Left lobe of liver (tissue), 2 donors: ENCODE data around the gene SS18L1. TPM values are rescaled to one million over a fixed set of nuclear protein-coding genes. Genes with fewer than 3 reads are reported as not detected.
"Not testable (repeated sequence)": the region's sequence is repeated elsewhere in the genome, so short reads cannot be mapped to it uniquely, and the experiment has no call there.

Source experiments
- ATAC-seq: fragments of 200-7000 bp; cut with Tn5 transposase; one replicate; pipeline ENCODE4 v1.9.1; 2020; ENCODE audit warnings: mild to moderate bottlenecking, moderate library complexity
- DNase-seq: peaks from one replicate; pipeline ENCODE4 v3.0.0-alpha.2; 2020; ENCODE audit warnings: low spot score
- total RNA-seq: library from RNA; stranded (reverse); gene quantifications from one replicate; pipeline ENCODE4 v1.2.1, GENCODE V29; 2021
- donor health status: DM: no; HTN: no; CAD: no; lungs with moderate emphysema.
- donor health status: DM: no; HTN: yes; CAD: no.

The SS18L1 gene, protein sequence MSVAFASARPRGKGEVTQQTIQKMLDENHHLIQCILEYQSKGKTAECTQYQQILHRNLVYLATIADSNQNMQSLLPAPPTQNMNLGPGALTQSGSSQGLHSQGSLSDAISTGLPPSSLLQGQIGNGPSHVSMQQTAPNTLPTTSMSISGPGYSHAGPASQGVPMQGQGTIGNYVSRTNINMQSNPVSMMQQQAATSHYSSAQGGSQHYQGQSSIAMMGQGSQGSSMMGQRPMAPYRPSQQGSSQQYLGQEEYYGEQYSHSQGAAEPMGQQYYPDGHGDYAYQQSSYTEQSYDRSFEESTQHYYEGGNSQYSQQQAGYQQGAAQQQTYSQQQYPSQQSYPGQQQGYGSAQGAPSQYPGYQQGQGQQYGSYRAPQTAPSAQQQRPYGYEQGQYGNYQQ
- total RNA-seq = 33.4 TPM

DNA sequence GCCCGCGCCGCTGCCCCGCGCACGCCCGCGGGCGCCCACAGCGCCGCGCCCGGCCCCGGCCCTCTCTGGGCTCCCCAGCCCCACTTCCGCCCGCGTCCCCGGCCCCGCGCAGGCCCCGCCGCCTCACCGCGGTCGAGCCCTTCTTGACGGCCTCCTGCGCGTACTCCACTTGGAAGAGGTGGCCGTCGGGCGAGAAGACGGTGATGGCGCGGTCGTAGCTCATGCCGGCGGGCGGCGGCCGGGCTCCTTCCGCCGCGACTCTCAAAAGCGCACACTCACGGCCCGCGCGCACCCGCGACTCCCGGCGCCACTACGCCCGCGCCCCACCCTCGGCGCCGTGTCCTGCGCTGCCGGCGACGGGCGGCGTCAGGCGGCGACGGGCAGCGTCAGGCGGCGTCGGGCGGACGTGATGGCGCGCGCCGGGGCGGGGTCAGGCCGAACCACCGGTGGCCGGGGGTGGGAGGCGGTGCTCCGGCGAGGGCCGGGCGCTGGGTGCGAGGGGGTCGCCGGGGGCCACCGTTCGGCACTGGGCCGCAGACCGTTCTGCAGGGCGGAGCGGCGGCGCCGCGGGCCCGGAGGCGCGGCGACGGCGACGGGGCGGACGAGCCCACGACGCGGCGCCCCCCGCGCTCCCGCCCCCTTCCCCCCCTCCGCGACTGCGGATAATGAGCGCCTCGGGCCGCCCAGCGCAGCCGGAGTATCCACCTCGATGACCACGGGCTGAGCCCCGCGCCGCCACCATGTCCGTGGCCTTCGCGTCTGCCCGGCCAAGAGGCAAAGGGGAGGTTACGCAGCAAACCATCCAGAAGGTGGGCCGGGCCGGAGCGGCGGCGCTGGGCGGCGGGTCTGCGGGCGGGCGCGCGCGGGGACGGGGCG lies at the start of gene SS18L1, which contains the start of gene PSMA7:
TSS of gene SS18L1 (plus strand) at position 689 of the 876 bp plus-strand sequence. CDS start at position 741, 52 bp downstream.
TSS of gene PSMA7 (minus strand) at position 314 of the 876 bp plus-strand sequence. CDS start at position 223, 91 bp downstream.
- DNase-seq (peak; percentile 89), ATAC-seq (peak; percentile 76)

DNA sequence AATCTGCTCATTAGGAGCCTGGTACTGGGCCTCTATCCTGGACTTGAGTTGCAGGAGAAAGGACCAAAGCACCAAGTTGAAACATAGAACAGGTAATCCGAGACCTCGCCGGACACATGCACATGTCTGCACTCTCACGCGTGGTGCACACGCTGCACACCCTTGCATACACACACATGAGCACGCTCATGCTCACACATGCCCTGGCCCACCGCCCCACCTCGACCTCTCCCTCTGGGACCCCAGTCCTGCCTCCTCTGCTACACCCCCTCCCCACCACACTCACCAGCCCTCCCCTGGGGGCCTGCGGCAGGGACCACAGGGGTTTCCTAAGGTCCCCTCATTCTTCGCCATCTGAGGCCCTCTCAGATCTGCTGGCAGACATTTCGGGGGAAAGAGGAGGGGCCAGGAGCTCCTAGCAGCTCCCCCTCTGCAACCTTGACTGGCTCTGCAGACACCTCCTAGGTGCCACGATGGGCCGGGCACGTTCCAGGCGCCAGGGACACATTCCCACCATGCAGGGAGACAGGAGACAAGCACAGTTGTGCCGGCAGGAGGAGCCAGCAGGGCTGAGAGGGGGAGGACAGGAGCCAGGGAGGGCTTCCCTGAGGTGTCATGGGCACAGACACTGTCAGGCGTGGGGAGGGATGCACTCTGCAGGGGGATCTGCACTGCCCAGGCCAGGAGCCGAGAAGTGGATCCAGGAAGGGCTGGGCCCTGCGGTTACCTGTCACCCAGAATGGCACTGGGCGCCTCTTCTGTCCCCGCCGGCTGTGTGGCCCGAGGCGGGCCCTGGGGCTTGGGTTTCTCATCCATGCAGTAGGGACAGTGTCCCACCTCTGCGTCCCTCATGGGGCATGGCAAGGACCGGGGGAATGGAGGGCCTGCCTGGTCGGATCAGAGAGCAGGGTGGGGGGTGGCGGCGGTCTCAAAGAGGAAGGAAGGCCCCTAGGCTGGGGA lies 46.9 kb upstream of the SS18L1 start:
- no peak for DNase-seq
- ATAC-seq = no peak

DNA sequence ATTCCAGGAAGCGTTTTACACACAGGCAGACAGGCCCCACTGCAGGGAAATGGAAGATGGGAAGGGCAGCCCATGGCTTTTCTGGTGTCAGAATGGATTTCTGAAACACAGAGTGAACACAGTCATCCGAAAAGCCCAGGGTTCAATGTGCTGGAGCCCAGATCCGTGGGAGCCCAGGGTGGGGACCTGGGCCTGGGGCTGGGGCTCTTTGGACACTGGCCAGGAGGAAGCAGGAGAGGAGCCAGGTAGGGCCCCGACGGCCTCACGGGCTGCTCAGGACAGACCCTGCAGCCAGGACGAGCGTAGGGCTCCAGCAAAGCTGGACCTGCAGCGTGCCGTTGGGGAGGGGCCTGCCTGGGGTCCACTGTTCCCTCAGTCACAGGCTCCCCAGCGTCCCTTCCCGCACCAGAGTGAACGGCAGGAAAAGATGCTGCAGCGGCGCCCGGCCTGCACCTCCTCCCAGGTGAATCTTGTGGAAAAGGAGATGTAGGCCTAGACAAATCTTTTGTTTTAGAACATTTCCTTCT lies 45.6 kb upstream of the SS18L1 start:
- no peak for DNase-seq
- no peak for ATAC-seq

DNA sequence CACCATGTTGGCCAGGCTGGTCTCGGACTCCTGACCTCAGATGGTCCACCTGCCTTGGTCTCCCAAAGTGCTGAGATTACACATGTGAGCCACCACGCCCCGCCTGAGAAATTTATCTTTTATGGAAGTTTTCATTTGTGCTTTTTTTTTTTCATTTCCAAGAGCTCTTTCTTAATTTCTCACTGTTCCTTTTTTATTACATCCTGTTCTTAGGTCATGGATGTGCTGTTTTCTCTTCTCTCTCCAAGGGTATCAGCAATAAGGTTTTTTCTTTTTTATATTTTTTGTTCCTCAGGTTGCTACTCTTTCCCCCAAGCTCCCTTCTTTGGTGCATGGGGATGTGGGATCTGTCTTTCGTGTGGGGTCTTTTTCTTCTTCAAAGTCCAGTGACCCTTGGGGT lies 42.5 kb upstream of the SS18L1 start:
- ATAC-seq (no peak), DNase-seq (no peak)

DNA sequence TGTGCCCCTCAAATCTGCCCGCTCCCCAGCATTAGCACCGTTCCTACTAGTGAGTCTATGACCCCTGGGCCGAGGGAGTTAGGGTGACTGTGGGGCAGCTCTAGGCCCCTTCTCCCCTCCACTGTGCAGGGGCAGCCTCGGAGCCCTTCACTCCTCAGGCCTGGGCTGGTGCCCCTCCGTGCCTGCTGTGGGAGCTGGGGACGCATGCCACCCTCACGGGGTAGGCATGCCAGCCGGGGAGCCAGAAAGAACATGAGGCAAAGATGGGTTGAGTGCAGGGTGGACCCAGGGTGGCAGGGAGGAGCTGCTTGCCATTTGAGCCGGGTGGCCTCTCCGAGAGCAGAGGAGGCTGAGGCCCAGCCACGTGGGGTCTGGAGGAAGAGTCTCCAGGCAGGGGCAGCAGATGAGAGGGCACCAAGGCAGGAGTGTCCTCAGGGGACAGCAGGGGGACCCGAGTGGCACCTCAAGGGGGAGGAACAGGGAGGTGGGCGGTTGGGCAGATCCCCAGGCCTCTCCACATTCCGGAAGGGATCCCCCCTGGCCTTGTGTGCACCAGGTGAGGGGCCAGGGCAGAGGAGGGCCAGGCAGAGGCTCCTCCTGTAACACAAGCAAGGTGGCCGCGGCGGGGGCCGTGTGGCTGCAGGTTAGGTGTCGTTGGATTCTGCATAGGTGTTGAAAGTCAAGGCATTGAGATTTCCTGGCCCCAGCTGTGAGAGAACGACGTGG lies 39.9 kb upstream of the SS18L1 start:
- ATAC-seq (no peak), DNase-seq (no peak)

DNA sequence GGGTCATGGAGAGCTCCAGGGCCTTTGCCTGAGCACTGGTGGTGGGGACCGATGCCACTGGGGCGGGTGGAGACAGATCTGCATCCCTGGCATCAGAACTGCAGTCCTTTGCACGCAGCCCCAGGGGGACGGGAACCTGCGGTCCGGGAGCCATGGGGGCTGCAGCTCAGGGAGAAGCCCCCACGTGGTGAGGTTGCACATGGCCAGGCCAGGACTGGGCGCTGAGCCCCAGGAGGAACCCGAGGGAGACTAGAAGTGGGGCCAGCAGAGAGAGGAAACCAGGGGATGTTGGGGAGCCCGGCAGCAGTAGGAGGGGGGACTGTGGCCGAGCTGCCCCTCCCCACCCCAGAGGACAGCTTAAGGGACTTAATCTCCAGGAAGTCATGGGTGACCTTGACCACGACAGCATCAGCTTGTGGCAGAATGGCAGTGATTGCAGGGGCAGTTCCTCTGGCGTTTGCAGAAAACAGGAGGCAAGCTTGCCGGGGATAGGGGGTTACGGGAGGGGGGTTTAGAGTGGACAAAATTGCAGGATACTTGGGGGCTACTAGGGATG lies 39.3 kb upstream of the SS18L1 start:
- ATAC-seq = no peak
- no peak for DNase-seq

DNA sequence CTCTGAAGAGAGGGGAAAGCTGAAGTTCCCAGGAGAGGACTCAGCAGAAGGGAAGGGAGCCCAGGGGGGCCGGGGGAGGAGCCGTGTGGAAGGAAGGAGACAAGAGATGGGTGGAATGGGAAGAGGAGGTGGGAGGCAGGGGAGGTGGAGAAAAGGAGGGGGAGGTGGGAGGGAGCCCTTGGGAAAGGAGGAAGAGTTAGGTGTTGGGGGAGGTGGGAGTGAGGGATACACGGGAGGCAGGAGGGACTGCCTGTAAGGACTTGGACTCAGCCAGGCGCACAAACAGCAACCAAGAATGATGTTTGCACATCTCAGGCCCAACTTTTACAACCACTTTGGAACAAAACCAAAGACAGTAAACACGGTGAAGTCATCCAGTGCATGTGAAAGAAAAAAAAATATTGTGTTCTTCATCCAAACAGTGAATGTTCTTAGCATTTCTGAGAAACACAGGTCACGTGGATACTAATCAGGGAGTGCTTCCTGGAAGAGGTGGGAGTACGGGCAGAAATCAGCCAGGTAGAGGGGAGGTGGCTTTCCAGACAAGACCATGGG lies 38.7 kb upstream of the SS18L1 start:
- ATAC-seq (no peak), DNase-seq (no peak)

DNA sequence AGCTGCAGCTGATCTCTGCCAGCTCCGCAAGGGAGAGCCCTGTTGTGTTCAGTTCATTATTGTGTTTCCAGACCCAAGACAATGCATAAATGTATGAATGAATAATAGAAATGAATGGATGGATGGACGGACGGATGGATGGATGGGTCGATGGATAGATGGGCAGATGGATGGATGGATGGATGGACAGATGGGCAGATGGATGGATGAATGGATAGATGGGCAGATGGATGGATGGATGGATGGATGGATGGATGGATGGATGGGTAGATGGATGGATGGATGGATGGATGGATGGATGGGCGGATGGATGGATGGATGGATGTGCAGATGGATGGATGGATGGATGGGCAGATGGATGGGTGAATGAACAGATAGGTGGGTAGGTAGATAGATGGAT lies 38.0 kb upstream of the SS18L1 start:
- ATAC-seq (no peak), DNase-seq (no peak)

DNA sequence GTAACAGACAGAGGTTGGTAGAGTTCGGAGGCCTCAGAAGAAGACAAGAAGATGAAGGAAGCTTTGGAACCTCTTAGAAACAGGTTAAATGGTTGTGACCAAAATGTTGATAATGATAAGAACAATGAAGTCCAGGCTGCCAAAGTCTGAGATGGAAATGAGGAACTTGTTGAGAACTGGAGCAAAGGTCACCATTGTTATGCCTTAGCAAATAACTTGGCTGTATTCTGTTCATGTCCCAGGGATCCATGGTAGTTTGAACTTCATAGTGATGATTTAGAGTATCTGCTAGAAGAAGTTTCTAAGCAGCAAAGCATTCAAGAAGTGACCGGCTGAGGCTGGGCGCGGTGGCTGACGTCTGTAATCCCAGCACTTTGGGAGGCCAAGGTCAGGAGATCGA lies 32.4 kb upstream of the SS18L1 start:
- DNase-seq (no peak), ATAC-seq (no peak)

DNA sequence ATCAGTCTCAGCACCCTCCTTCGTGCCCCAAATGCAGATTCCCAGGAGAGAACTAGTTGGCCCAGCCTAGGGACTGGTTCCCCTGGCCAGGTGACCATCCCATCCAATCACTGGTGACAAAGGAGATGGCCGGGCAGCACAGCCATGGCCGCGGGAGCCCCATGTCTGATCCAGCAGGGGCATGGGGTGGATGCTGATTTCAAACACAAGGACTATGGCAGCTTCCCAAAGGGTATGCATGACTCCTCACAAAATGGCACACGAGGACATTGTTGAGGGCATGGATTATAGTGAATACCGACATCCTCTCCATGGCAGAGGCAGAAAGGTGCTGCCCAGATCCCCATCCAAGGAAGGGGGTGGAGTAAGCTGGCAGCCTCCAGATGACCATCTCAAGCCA lies 31.2 kb upstream of the SS18L1 start:
- DNase-seq (no peak), ATAC-seq (no peak)

DNA sequence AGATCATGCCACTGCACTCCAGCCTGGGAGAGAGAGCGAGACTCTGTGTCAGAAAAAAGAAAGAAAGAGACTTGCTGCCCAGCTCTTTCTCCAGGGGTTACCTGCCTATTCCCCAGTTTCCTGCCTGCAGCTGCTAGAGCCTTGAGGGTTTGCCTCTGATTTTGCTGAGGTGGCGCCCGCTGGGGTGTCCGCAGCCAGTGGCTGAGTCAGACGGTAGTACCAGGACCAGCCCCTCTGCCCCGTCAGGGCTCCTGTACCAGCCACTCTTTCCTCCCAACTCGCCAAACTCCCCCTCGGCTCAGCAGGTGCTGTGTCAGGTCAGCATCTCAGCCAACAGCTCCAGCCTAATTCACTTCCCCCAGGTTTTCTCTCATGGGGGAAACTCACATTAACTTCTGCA lies 28.7 kb upstream of the SS18L1 start:
- no peak for ATAC-seq

DNA sequence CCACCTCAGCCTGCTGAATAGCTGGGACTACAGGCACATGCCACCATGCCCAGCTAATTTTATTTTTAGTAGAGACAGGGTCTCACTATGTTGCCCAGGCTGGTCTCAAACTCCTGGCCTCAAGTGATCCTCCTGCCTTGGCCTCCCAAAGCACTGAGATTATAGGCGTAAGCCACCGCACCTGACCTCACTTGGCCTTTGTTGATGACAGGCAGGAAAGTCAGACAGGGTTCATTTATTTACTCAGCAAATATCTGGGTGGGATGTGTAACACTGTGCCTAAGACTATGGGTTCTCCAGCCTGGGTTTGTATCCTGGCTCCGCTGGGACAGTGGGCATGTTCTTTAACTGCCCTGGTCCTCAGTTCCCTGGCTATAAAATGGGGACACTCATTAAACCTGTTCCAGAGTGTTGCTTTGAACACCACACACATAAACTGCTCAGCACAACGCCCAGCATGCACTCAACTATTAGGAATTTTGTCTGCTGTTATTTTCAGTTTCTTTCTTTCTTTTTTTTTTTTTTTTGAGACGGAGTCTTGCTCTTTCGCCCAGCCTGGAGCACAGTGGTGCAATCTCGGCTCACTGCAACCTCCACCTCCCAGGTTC lies 27.7 kb upstream of the SS18L1 start:
- ATAC-seq, DNase-seq: not testable (repeated sequence)

More for the DNA sequence above, 28.7 kb upstream of the SS18L1 start:
- no peak for DNase-seq

DNA sequence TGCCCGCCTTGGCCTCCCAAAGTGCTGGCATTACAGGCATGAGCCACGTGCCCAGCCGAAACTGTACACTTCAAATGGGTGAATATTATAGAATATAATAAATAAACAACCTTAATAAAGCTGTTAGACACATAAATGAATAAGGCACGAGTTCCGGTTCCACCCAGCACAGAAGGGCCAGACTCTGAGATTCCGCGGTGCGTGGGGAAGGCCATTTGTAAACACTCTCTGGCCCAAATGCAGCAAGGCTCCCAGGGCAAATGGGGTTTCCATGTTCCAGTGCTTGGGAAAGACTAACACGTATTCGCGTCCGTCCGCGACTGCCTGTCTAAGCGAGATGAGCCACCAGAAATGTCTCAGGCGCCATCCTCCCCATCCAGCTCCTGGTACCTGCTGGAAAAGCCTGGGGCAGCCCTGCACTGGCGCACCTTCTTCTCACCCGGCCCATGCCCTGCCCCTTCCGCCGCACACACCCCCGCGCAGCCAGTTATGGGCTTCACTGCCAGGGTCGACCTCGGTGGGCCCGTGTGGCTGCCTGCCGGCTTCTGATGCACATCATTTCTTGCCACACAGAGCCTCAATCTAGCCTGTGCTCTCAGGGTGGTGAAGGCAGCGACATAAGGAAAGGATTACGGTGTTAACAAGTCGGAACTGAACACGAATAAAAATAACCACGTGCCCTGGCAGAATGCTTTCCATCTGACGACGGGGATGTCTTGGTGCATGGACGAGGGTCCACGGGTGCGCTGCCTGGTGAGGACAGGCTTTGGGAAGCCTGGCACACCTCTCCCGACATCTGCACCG lies 26.8 kb upstream of the SS18L1 start:
- ATAC-seq (no peak), DNase-seq (no peak)

DNA sequence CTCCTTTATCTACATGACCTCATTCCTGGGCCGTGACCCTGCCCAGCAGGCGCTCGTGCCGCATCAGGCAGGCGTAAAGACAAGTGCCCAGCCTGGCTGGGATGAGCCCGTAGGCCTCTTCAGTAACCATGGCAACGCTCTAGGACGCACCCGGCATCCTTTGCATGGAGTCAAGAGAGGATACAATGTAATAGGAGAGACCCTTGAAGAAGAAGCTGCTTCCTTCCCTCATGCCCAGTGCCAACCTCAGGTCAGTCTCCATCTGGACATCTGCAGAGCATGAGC lies 26.3 kb upstream of the SS18L1 start:
- no peak for DNase-seq
- ATAC-seq = no peak

DNA sequence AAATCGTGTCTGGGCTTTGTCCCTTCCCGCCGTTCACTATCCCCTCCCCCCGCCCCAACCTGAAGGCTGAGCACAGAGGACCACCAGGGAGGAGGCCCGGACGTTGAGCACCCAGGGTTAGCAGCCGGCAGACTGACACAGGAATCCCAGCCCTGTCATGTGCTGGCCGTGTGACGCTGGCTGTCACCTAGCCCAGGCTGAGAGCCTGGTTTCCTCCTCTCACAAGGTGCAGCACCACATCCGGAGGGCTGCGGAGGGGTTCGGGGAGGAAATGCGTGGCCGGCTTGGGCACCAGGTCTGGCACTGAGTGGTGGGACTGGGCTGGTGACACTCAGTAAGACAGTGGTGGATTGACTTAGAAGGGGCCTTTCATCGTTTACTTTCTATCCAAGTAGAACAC lies 25.9 kb upstream of the SS18L1 start:
- DNase-seq = no peak

DNA sequence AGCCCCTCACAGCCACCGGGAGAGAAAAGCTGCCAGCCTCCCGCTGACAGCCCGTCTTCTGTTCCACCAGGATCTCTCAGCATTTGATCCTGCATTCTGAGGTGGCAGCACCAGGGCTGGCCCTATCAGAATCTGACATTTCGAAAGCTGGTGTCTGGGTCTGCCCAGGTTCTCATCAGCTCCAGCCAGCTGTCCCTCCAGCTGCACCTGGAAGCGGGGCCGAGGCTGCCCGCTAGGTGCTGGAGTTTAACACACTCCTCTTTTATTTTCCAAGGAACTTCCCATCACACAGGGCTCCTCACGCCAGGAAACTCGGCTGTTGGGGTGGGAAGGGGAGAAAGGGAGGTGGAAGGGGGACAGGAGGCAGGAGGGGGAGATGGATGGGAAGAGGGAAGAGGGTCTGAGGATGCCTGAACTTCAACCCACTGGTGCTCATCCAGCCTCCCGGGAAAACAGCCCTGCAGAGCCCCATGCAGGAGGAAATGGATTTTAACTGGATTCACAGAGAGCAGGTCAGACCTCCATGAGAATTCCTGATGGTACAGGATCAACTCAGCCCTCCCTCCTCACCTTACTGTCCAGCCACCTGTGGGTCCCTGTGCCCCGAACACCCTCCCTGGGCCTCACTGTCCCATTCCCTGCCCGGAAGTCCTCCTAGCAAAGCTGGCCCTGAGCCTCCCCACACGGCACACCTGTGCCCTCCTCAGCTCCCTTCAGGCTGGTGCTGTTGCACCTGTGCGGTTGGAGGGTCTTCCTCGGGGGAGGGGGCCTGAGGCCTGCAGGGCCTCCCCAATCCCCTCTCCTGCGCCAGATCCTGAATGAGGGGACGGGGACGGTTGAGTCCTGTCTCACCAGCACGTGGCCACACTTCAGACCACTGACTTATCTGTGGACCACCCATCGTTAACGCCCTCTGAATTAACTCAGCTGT lies 25.2 kb upstream of the SS18L1 start:
- no peak for DNase-seq
- no peak for ATAC-seq

More for the DNA sequence above, 25.9 kb upstream of the SS18L1 start:
- no peak for ATAC-seq

DNA sequence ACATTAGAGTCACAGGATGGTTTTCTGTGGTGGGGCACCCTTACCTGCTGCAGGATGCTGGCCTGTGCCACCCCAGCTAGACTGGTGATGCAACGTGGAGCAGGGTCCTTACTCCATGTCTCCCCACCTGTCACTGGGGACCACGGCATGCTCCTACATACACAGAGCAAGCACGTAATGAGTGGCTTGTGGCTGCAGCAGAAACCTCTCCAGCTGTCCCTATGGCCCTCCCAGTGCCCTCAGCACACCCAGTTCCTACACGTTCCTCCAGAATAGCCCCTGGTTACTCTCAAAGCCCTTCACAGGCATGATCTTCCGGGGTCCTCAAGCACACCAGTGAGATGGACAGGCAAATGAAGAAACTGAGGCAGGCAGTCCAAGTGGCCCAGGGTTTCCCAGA lies 24.5 kb upstream of the SS18L1 start:
- ATAC-seq (no peak), DNase-seq (no peak)
